GM13977 (cell line): ENCODE results near the gene EMP3.

Experiments used
- DNase-seq: peaks from one replicate; pipeline ENCODE4 v3.0.0; 2012; ENCODE audit warnings: low spot score
- in situ Hi-C: fragments of 300-500 bp; cut with MboI; formaldehyde crosslinking; loops from one replicate; pipeline ENCODE4 v1.12.0; 2022; ENCODE audit warnings: low sequenced_read_pairs, low pct_unique_long_range_greater_than_20kb, mixed read lengths, inconsistent platforms; ENCODE audit not compliant: unreplicated experiment
- TF ChIP-seq, protein P1 (sequence below): IDR thresholded peaks from 2 replicates; pipeline ENCODE4 v1.5.1; 2012; ENCODE audit warnings: mild to moderate bottlenecking, control low read depth; ENCODE audit not compliant: insufficient read depth; ENCODE audit errors: extremely low read depth, missing control alignments

The EMP3 gene

DNA sequence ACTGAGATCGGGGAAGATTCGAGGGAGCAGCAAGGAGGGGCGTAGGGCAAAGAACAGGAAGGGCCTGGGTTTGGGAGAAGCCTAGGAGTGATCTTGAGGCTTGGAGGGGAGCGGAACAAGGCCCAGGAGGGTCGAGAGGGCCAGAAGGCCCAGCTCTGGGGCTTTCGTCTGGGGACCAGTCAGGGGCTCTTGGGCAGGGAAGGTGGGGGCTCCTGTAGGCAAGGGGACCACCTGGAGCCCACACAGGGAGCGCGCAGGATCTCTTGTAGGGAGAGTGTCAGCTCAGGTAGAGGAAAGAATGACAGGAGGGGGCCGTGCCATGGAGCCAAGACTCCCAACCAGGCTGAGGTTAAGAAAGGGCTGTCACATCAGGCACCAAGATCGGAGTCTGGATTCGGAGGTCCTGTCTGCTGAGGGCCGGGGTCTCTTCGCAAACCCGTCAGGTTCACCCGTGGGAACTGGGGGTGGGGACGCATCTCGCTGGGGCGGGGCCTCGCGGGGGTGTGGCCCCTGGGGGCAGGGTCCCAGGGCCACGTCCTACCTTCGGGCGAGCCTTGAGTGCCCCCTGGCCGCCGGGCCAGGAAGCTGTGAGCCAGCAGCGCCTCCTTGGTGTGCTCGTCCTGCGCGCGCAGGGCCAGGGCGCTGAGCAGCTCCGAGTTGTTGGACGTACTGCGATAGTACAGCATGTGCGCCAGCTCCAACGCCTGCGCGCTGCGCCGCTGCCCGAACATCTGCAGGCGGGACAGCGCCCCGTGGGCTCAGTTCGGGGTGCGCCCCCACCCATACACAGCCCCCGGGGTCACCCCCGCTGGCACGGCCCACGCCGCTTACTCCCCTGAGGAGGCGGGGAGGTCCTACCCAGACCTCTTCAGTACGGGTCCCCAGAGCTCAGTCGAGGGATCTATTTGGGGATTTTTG is 8.4 kb downstream of the EMP3 start:
- DNase-seq = peak; percentile 96
- in situ Hi-C loops = no loop called here
- TF ChIP-seq, protein P1, sequence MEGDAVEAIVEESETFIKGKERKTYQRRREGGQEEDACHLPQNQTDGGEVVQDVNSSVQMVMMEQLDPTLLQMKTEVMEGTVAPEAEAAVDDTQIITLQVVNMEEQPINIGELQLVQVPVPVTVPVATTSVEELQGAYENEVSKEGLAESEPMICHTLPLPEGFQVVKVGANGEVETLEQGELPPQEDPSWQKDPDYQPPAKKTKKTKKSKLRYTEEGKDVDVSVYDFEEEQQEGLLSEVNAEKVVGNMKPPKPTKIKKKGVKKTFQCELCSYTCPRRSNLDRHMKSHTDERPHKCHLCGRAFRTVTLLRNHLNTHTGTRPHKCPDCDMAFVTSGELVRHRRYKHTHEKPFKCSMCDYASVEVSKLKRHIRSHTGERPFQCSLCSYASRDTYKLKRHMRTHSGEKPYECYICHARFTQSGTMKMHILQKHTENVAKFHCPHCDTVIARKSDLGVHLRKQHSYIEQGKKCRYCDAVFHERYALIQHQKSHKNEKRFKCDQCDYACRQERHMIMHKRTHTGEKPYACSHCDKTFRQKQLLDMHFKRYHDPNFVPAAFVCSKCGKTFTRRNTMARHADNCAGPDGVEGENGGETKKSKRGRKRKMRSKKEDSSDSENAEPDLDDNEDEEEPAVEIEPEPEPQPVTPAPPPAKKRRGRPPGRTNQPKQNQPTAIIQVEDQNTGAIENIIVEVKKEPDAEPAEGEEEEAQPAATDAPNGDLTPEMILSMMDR = peak; percentile 95

DNA sequence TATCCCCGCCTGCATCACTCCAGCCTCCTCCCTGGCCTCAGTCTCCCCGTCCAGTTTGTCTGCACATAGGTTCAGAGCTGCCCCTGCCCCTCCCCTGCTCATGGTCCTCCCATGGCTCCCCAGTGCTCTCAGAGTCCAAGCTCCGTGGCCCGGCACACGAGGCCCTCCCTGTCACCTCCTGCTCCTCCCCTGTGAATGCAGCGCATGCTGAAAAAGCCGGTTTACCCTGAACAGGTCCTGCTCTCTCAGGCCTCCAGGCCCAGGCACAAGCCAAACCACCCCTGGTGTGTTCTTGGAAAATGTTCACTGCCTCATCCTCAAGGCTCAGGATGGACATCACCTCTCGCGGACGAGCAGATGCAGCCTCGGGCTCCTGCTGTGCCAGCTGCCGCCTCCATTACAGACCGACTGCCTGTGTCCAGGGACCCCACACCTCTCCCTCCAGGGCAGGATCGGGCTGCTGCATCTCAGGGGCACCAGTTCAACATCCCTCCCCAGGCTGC is 13.0 kb downstream of the EMP3 start:
- in situ Hi-C loops = no loop called here

DNA sequence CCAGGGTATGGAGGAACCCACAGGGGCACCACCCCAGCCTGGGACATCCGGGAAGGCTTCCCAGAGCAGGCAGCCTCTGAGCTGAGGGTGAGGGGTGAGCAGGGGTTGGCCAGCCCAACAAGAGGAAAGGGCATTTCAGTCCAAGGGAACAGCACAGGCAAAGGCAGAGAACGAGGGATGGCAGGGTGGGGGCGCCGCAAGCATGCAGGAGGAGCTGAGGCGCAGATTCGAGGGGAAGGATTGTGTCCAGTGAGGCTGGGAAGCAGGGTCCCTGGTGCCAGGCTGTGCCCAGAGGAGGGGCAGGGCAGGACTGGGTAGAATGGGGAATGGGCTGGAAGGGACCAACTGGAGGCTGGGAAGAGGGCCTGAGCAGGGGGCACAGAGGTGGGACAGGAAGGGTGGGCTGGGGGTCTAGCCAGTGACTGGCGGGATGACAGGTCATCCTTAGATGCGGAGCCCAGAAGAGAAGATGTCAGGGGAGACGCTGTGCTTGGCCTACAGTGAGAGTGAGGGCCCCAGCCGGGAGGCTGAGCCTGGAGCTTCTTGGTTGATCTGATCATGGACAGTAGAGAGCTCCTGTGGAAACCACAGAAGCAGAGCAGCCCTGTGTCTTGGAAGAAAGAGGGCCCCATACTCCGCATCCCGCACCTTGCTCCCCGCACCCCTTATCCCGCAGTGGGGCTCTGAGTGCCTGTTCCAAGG is 13.6 kb downstream of the EMP3 start:
- DNase-seq = no peak
- TF ChIP-seq, protein P1 = no peak
- in situ Hi-C loops = no loop called here

More for the DNA sequence above, 13.0 kb downstream of the EMP3 start:
- no peak for DNase-seq
- TF ChIP-seq, protein P1 = no peak

- DNase-seq = no peak
- TF ChIP-seq, protein P1 = no peak
- in situ Hi-C loops = no loop called here
These were observed 15.6 kb downstream of the EMP3 start for GRCh38 chr19:48340995-48341394.

- in situ Hi-C loops = no loop called here
These were observed 16.4 kb downstream of the EMP3 start for GRCh38 chr19:48341515-48342413.

More at GRCh38 chr19:48341515-48342413, 16.4 kb downstream of the EMP3 start:
- DNase-seq = no peak
- TF ChIP-seq, protein P1 = no peak
